Astrocyte of the cerebellum (primary cell): ENCODE measurements around the gene SLC10A2.

ENCODE experiments used
- DNase-seq: peaks from one replicate; pipeline ENCODE4 v3.0.0-alpha.2; 2011; ENCODE audit warnings: low read depth
- H3K4me3 ChIP-seq: 2 replicates; pipeline ENCODE4 v1.5.1; 2011; ENCODE audit warnings: mild to moderate bottlenecking, low read depth, low read length, moderate library complexity
- CTCF ChIP-seq: IDR thresholded peaks from 2 replicates; pipeline ENCODE4 v1.5.1; 2012; ENCODE audit warnings: low read length, low read depth, moderate library complexity, mild to moderate bottlenecking; ENCODE audit errors: missing control alignments
- in situ Hi-C: cut with HindIII; loops from 2 replicates; pipeline ENCODE4 v1.10.0; 2017; ENCODE audit warnings: low sequenced_read_pairs

SLC10A2 gene

GRCh38 chr13:103078158-103078557 is 11.9 kb upstream of the SLC10A2 start:
- no peak overlapping the region for H3K4me3 ChIP-seq
- no peak for DNase-seq
- in situ Hi-C loops: no loop called here
- no peak for TF ChIP-seq CTCF

- no peak for DNase-seq
- no peak for TF ChIP-seq CTCF
- H3K4me3 ChIP-seq: no peak overlapping the region
- in situ Hi-C loops: no loop called here
Measured at GRCh38 chr13:103068836-103069235, 2.6 kb upstream of the SLC10A2 start.

DNA sequence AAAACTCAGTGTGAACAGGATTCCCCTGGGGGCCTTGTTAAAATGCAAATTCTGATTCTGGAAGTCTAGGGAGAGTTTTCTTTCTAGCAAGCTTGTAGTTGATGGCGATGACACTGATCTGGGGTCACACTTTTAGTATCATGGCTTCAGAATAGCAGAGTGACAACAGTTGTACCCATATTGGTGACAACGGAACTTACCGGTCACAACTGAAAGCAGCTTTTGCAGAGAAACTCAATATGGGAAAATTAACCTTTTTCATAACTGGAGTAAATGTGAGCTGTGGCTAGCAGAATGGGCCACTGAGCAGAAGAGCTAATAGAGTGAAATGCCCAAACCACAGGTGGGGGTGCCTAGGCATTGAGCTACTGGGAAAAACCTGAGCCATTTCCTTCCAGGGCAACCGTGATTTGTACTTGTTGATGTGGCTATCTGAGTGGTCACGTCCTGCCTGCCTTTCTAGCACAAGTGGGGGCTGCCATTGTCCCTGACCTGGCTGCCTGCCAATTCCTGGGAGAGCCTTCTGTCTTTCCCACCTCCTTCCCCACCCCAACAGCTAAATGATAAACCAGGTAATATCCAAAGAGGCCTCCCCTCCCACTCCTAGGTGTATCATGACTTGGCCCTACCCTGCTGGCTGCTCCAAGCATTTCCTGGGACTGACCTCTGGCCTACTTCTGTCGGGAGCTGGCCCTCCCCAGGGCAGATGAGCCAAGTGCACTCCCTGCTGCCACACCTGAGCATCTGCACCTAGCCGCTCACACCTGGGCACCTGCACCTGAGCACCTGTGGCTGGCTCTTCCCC is 1.7 kb upstream of the SLC10A2 start:
- no peak for DNase-seq
- no peak overlapping the region for H3K4me3 ChIP-seq
- in situ Hi-C loops: no loop called here
- no peak for TF ChIP-seq CTCF

DNA sequence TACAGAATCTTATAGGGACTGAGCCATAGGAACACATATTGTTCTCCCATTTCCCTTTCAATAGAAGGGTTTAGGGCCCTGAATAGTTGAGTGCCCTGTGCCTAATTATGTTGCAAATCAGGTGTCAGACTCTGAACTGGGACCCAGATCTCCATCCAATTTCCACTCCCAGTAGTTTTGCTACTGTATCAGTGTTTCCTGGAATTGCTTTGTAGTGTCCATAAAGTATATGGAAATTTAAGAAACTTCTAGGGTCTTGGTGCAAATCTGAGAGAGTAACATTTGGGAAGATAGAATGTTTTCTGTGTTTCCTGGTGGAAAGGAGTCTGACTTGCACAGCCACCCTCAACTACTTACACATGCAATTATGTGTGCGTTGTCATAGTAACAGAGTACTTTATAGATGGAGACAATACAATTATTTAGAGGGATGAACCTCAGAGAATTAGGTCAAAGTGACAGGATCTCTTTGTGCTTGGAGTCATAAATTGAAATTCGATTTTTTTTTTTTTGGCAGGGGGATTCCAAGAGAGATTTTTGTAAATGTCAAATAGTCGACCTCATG is 646 bp upstream of the SLC10A2 start:
- in situ Hi-C loops: no loop called here
- no peak for TF ChIP-seq CTCF
- DNase-seq: no peak

GRCh38 chr13:103063376-103063775 is 2.8 kb downstream of the SLC10A2 start:
- H3K4me3 ChIP-seq: no peak overlapping the region
- in situ Hi-C loops: no loop called here
- no peak for TF ChIP-seq CTCF
- no peak for DNase-seq

More for the DNA sequence above, 646 bp upstream of the SLC10A2 start:
- no peak overlapping the region for H3K4me3 ChIP-seq

GRCh38 chr13:103062079-103062478 is 4.1 kb downstream of the SLC10A2 start:
- TF ChIP-seq CTCF: no peak
- no peak overlapping the region for H3K4me3 ChIP-seq
- in situ Hi-C loops: no loop called here
- no peak for DNase-seq
